SU-DHL-6 (cell line): ENCODE data around the gene ANKS6.

Source experiments
- CTCF ChIP-seq: fragments of 200-600 bp; sonication (generic); IDR thresholded peaks from one replicate; pipeline ENCODE4 v1.5.1; 2017; ENCODE audit warnings: antibody characterized with exemption, mild to moderate bottlenecking, low read length, moderate library complexity; ENCODE audit not compliant: insufficient read depth, poor library complexity, severe bottlenecking
- EZH2phosphoT487 ChIP-seq: fragments of 200-600 bp; sonication (generic), shearing (Covaris generic); conservative IDR thresholded peaks from 2 replicates; pipeline ENCODE4 v1.6.1; 2018; ENCODE audit warnings: mild to moderate bottlenecking, antibody characterized with exemption, low read length, moderate library complexity, mixed read lengths

GRCh38 chr9:98687911-98688310, 108.4 kb downstream of the ANKS6 start:
- no peak for TF ChIP-seq CTCF
- no peak for TF ChIP-seq EZH2phosphoT487
